Right renal cortex interstitium (tissue), 3 donors: ENCODE measurements around the gene DTYMK. TPM values are rescaled to one million over a fixed set of nuclear protein-coding genes. Genes with fewer than 3 reads are reported as not detected.

ENCODE experiments used
- DNase-seq, 3 donors: peaks; one replicate each; pipeline ENCODE4 v3.0.0-alpha.2; 2013; ENCODE audit warnings: low read depth in 3 of 3, low spot score in 2 of 3
- polyA plus RNA-seq, 3 donors: library from polyadenylated mRNA; unstranded; fragments of 120-200 nt; gene quantifications; one replicate each; pipeline ENCODE4 v1.2.1, GENCODE V29; 2013; ENCODE audit not compliant: insufficient read length in 3 of 3

DTYMK gene, protein sequence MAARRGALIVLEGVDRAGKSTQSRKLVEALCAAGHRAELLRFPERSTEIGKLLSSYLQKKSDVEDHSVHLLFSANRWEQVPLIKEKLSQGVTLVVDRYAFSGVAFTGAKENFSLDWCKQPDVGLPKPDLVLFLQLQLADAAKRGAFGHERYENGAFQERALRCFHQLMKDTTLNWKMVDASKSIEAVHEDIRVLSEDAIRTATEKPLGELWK
- 10 to 100 TPM; 32.7 to 39.0 (median 37.4) TPM for polyA plus RNA-seq

DNA sequence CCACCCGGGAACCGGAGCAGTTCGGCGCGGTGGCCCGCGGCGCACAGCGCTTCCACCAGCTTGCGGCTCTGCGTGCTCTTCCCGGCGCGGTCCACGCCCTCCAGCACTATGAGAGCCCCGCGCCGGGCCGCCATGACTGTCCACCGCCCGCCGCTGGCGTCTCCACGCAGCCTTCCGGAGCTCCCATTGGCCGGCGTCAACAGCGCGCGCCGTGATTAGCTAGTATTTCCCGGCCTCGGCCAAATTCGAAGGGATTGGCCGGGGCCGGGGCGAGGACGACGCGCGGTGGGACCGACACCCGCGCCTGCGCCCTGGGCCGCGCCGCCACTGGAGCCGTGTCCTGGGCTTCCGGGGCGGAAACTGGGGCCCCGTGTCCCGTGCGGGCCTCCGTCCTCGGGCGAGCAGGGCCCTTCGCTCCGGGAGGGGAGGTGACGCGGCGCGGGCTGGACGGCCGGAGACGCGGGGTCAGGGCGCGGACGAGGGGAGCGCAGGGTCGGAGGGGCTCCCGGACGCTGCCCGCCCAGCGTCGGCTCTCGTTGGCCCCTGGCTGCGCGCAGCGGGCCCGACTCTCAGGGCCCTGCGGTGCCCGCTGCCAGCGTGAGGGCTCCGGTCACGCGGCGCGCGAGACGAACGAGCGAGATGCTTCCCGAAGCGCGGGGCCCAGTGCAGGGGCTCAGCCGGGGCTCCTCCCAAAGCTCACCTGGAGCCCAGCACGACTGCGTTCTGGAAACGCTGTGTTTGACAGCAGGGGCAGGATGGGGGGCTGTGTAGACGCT is at the start of gene DTYMK:
TSS of gene DTYMK (minus strand) at position 166 of the 776 bp plus-strand sequence. CDS start at position 134, 32 bp downstream.
- peak; percentile 60 to 92 (median 81) for DNase-seq

DNA sequence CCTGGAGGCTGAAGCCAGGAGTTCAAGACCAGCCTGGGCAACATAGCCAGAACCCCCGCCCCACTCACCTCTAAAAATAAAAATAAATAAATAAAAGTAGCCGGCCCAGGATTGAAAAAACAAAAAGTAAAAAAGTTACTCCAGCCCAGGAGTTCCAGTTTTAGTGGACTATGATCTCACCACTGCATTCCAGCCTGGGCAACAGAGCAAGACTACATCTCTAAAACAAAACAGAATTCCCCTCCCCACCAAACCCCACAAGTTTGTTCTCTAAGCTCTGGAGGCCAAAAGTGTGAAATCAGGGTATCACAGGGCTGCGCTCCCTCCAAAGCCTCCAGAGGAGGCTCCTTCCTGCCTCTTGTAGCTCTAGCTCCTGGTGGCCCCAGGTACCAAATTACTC is 49.5 kb upstream of the DTYMK start:
- DNase-seq = no peak

DNA sequence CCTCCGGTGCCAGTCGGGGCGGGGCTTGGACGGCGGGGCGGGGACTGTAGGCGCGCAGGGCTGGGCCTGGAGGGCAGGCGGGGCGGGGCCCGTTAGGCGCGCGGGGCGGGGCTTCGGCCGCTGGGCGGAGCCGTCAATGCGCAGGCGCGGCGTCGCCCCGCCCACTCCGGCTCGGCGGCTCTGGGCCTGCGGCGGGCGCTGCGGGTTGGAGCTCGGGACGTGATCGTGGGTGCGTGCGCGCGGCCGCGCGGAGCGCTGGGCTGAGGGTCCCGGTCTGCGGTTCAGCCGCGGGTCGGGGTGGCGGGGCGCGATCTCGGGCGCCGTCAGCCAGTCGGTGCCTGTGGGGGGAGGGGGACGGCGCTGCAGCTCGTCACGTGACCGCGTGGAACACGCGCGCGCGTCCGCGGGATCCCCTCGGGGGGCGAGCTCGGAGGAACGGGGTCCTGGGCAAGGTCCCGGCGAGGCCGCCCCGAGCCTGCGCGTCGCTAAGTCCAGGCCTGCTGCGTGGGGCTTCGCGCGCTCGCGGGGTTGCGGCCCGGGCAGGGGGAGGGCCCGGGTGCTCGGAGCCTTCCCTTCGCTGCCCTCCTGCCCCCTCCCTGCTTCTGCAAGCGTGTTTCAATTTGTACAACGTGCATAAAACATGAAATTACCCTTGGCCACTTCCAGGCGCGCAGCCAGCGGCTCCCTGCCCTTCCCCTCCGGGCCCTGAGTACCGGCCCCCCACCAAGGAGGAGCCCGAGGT is 48.0 kb upstream of the DTYMK start, which contains the start of gene D2HGDH:
TSS of gene D2HGDH (plus strand) at position 164 of the 742 bp plus-strand sequence. CDS start 595 bp downstream, outside the sequence.
- DNase-seq = peak; percentile 52 to 67 (median 65)

DNA sequence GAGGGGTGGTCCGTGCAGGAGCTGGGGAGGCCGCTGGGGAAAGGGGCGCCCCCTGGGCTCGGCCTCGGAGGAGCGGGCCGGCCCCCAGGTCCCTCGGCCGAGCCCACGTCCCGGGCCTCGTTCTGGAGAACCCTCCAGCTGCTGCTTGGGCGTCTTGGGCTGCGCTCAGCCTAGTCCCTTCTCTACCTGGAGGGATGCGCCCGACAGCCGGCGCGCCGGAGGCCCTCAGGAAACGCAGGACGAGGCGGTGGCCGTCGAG is 47.5 kb upstream of the DTYMK start:
- DNase-seq = no peak

DNA sequence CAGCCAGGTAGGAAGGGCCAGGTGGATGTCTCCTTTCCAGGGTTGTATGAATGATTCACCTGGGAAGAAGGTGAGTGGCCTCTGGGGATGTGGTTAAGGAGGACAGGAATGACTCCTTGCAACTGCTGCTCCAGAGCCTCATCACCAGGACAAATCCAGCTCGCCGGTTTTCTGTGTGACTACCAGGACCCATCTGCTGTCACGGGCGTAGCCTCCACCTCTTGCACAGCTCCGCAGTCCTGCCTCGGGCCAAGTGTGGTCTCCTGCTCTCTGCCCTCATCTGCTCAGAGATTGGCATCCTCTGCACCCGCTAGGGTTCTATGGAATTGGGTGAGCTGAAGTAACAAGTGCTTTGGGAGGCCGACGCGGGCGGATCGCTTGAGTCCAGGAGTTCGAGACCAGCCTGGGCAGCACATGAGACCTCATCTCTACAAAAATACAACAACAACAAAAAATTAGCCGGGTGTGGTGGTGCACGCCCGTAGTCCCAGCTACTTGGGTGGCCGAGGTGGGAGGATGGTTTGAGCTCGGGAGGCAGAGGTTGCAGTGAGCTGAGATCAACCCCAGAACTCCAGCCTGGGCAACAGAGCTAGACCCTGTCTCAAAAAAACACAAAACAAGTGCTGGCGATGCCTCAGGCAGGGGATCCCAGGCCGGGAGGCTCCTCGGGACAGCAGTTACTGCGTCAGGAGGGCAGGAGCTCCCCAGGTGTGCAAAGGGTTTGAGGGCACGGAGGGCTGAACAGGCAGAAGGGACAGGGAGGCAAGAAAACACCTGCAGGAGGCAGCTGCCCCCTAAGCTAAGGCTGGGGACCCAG is 47.0 kb upstream of the DTYMK start:
- no peak for DNase-seq

DNA sequence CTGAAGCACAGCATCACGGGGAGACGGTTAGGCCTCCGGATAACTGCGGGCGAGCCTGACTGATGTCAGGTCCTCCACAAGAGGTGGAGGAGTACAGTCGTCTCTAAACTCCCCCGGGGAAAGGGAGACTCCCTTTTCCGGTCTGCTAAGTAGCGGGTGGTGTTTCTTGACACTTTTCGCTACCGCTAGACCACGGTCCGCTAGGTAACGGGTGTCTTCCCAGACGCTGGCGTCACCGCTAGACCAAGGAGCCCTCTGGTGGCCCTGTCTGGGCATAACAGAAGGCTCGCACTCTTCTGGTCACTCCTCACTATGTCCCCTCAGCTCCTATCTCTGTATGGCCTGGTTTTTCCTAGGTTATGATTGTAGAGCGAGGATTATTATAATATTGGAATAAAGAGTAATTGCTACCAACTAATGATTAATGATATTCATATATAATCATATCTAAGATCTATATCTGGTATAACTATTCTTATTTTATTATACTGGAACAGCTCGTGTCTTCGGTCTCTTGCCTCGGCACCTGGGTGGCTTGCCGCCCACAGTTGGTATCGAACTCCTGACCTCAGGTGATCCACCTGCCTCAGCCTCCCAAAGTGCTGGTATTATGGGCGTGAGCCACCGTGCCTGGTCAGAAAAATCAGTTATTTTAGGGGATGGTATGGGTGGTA is 46.0 kb upstream of the DTYMK start:
- DNase-seq = peak in 1 of 3 donors; percentile 44

DNA sequence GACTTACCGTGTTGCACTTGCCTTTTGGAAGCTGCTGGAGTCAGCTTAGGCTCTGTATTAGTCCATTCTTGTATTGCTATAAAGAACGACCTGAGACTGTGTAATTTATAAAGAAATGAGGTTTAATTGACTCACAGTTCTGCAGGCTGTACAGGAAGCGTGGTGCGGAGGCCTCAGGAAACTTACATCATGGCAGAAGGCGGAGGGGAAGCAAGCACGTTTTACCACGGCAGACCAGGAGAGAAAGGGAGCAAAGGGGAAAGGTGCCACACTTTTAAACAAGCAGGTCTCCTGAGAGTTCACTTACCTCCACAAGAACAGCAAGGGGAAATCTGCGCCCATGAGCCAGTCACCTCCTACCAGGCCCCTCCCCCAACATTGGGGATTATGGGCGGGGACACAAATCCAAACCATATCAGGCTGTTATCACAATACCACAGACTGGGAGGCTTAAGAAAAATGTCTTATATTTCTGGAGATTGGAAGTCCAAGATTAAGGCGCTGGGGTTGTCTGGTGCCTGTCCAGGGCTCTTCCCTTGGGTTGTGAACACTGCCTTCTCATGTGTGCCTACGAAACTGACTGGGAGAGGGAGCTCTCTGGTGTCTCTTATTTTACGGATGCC is 44.2 kb upstream of the DTYMK start:
- DNase-seq = no peak

DNA sequence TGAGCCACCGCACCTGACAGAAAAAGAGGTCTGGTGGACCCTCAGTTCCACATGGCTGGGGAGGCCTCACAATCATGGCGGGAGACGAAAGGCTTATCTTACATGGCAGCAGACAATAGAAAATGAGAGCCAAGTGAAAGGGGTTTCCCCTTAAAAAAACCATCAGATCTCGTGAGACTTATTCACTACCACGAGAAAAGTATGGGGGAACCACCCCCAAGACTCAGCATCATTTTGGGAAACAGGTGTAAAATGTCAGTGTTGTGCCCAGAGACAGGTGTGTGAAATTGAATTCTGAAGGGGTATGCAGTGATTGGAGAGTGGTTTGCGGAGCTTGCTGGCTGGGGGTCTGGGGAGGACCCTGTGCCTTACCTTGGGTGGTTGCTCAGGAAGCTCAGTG is 43.3 kb upstream of the DTYMK start:
- no peak for DNase-seq

DNA sequence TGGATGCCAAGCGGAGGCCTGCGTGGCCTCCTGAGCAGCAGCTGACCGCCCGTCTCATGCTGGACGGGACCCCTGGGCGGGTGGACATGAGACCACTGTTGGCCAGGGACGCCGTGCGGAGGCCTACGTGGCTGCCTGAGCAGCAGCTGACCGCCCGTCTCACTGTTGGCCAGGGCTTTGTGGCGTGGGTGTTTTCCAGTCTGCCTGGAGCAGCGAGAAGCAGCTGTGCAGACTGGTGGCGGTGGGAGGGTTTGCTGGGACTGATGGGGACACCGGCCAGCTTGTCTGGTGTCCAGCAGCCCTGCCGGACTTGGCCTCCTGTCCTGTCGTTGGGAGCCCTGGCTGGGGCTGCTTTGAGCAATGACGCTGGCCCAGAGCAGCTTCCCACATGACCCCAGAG is 42.0 kb upstream of the DTYMK start:
- DNase-seq = no peak

DNA sequence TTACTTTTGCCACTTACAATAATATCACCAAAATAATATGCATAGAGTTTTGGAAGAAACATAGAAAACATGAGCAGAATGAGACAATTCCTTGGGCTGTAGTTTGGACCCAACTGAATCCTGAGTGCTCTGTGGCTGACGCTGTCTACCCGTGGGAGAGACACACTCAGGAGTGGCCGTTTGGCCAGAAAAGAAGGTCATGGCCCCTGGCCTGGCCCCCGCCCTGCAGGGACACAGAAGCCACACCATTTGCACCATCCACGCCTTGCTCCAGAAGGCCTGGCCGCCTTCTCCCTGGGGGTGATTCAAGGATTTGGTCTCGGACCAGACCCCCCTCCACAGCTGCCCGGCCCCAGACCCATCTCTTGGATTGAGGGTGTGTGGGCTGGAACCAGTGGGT is 41.4 kb upstream of the DTYMK start:
- no peak for DNase-seq

DNA sequence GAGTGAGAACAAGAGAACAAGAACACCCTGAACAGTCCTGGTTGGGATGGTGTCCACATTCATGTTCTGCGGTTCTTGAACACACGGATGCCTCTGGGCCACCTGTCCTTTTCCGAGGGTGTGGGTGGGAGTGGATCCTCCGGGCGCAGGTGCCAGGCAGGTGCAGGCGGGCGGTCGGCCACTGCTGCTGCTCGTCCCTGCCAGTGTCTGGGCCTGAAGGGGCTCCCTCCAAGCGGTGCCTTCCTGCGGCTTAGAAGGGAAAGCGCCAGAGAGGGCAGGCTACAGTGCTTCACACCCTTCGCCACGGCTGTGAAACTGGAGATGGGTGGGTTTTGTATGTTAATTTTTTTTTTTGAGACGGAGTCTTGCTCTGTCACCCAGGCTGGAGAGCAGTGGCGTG is 39.8 kb upstream of the DTYMK start:
- DNase-seq = no peak

DNA sequence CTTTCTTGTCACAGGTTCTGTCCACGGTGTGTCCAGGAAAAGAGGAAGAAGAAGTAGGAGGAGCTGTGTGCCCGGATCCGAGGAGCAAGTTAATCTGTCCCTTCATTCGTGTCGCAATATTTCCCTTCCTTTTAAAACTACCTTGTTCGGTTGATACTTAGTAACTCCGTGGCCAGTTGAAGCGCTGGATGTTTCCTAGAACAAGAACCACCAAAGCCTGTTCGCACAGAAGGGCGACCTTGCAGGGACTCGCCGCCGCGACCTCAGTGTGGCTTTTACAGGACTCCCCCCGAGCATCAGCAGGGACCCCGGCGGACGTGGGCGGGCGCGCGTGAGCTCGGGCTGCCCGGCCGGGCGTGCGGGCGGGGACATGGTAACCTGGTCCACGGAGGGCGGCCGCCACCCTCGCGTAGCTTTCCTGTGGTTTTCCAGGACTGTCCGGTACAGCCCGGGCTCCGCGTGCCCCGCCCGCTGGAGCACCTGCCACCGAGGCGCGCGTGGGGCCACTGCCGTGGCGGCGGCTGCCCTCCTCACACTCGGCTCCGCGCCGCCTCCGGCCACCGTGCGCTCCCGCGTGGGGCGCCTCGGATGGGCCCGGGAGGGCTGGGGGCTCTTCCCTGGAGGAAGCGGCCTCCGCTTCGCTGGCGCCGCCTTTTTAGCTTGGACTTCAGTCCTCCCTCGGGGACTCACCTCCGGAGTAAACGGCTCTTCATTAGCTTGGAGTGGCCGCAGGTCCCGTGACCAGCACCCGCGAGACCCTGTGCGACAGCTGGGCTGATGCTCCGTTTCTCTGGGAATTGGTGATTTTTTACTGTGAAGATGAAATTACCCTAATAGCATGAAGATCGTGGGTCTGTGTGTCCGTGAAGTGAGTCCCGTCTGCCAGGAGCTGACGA is 38.6 kb upstream of the DTYMK start:
- DNase-seq = no peak

DNA sequence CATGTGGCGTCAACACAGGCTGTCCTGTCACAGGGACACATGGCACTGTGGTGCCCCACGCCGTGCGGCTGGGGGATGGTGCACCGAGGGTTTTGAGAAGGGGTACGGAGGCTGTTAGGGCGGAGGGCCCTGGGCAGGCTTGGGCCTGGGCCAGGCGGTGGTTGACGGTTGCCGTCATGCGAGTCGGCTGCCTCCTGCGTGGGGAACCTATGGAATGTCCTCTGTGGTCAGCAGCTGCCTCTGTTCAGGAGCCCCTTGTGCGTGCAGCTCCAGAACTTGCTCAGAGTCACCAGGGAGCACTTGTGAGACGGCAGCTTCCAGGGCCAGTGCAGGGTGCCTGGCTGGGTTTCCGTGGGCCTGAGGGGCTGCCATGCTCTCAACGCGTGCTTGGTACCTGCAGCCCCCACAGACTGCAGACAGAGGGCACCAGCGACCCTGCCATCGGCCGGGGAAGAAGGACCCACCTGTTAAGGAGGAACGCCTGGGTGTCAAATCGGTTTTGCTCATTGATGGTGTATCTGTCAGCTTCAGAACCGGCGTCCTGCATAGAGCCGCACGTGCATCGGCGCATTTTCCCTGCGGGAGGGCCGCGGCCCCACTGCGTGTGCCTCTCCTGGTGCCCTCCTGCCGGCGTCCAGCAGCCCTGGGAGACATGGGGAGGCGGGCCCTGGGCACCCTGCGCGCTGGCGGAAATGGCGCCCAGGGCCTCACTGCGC is 37.8 kb upstream of the DTYMK start:
- no peak for DNase-seq

DNA sequence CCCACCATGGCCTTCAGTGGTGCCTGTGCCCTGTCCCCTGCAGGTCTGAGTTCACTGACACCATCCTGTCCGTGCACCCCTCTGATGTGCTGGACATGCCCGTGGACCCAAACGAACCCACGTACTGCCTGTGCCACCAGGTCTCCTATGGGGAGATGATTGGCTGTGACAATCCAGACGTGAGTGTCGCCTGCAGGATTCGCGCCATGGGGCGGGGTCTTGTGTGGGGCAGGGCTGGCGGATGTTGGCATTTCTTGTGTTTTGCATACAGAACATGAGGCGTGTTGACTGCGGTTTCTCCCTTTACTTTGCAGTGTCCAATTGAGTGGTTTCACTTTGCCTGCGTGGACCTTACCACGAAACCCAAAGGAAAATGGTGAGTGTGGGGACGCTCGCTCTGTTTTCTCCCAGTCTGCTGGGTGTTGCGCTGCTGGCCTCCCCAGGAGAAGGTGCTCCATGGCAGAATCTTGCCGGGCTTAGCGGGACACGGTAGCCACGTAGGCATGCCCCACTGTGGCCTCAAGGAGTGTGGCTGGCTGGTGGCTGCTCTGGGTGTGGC is 36.4 kb upstream of the DTYMK start:
- DNase-seq = no peak

DNA sequence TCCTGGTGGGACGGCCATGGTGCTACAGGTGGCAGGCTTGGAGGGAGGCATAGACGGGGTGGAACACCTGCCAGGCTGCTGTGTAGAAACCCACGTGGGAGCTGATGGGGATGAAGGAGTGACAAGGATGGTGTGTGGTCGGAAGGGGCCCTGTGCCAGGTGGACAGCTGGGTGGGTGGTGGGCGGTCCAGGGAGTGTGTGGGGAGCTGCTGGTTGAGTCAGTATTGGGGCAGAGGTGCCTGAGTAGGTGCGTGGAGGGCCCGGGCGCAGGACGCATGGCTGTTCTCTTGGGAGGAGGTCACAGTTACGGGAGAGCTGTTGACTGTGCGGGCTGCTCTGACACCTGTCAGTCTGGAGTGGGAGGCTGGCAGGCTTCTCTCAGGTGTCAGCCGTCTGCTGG is 35.2 kb upstream of the DTYMK start:
- DNase-seq = no peak

DNA sequence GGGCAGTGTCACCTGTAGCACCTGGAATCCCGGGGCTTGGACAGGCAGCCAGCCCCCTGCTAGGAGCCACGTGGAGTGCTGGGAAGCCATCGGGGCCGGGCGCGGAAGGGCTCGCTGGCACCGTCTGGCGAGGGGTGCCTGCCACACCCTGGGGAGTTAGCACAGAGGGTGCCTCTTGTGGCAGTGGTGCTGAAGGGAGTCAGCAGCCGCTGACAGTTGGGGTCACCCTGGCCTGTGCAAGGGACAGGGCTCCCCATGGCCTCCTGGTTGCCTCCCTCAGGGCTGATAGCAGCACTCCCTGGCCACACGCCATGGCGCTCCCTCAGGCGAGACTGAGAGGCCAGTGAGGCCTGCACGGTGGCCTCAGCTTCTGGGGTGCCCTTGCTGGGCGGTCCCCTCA is 33.9 kb upstream of the DTYMK start:
- no peak for DNase-seq

DNA sequence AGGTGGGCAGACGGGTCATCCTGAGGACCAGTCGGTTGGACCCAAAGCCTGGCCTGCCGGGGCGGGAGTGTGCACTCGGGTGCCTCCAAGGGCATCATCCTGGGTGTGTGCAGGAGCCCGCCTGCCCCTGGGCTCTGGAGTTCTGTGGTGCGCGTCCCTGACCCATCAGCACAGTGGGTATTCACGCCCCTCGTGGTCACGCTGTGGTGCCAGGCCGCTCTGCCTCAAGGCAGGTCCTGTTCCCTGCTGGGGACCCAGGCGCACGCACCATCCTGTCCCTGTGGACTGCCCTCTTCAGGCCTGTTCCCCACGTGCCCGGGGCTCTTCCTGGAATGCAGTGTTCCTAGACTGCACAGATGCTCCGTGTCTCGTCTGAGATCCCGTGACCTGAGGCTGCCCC is 33.5 kb upstream of the DTYMK start:
- no peak for DNase-seq

DNA sequence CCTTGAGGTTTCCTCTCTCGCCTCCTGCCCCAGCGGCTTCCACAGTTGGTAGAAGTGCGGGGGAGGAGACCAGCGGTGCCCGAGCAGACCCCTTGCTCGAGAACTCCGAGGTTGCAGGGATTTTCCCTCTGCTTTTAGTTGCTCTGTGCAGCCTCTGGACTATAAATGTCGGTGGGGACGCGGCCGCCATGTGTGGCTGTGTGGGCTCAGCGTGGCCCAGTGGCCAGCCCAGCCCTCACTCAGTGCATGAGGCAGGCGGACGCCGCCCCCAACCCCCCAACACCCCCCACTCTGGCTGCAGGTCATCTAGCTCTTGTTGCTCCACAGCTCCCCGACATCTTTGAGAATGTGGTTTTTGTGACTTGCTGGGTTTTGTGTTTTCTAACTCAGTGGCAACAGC is 32.5 kb upstream of the DTYMK start:
- DNase-seq = no peak
